BLaER1 treated with 17β-estradiol and CSF1 and Interleukin-3, amounts not matched to agents 10 nM and 100 nM (cell line): ENCODE measurements around the gene GTF2I.
"Not testable (repeated sequence)": the region's sequence is repeated elsewhere in the genome, so short reads cannot be mapped to it uniquely, and the experiment has no call there.

ENCODE experiments used
- H3K27ac ChIP-seq, 11 experiments: shearing (Covaris generic); formaldehyde crosslinking; 2 replicates each; pipeline ENCODE4 v1.8.1; 2022
- H3K27me3 ChIP-seq, 11 experiments: shearing (Covaris generic); formaldehyde crosslinking; 2 replicates each; pipeline ENCODE4 v1.8.1; 2022
- H3K36me3 ChIP-seq, 11 experiments: shearing (Covaris generic); formaldehyde crosslinking; 2 replicates each; pipeline ENCODE4 v1.8.1; 2022
- H3K4me1 ChIP-seq, 10 experiments: shearing (Covaris generic); formaldehyde crosslinking; 2 replicates each; pipeline ENCODE4 v1.8.1; 2022
- H3K4me2 ChIP-seq, 11 experiments: shearing (Covaris generic); formaldehyde crosslinking; 2 replicates each; pipeline ENCODE4 v1.8.1; 2022
- H3K4me3 ChIP-seq, 10 experiments: shearing (Covaris generic); formaldehyde crosslinking; 2 replicates each; pipeline ENCODE4 v1.8.1; 2022
- H3K9ac ChIP-seq, 11 experiments: shearing (Covaris generic); formaldehyde crosslinking; 2 replicates each; pipeline ENCODE4 v1.8.1; 2022
- H3K9me3 ChIP-seq, 11 experiments: shearing (Covaris generic); formaldehyde crosslinking; replicated peaks in 1 of 11; 2 replicates each; pipeline ENCODE4 v1.8.1; 2022
- H4K20me1 ChIP-seq, 11 experiments: shearing (Covaris generic); formaldehyde crosslinking; 2 replicates each; pipeline ENCODE4 v1.8.1; 2022
- Cebpa-rat ChIP-seq, 11 experiments: shearing (Covaris generic); IDR thresholded peaks; 2 replicates each; pipeline ENCODE4 v1.8.1; 2022

Gene GTF2I

DNA sequence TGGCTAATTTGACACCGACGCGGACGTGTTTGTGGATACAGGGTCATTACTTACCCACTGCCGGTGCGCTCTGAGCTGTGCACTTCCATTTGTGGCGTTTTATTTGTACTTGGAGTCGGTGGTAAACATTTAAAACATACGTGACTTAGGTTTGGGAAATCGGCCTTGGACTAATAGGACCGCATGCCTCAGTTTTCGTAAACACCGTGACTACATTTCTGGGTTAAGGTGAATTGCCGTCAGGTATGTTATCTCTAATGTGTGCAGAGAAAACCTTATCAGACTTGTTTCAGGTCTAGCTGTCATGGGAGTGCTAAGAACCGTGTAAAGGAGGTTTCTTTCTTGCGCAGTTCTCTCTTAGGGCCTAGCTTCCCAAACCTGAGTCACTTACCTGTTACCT is 64.6 kb downstream of the GTF2I start:
- Histone ChIP-seq H3K27ac (no peak overlapping the region), H3K9me3 (no peaks in the 10 kb centered on the region), H4K20me1 (peaks cover 0 to 23% (median 5%) of the 10 kb centered on the region in 11 experiments; a peak in 10 of 22 replicates), H3K4me1 (no peaks in the 10 kb centered on the region), H3K4me2 (no peak overlapping the region), H3K4me3 (no peak overlapping the region), H3K9ac (no peak overlapping the region), H3K27me3 (no peaks in the 10 kb centered on the region), H3K36me3 (peaks cover 67 to 100% (median 97%) of the 10 kb centered on the region in 11 experiments)
- TF ChIP-seq Cebpa-rat (IDR thresholded peaks at IDR 0.05): no peak

DNA sequence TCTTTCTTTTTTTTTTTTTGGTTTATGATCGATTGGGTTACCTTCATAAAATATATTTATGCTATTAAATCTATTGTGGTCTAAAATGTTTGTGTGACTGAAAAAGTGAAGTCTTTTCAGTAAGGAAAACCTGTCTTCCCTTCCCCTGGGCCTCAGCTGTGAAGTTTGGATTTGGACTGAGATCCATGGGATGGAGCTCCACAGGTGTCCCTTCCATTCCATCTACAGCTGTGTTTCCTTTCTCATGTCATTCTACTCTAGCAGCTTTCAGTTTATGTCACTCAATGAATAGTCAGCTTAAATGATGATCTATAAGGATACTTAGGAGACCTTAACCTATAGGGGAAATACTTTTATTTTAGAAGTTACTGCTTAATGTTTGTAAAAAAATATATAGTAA is 68.3 kb downstream of the GTF2I start:
- H3K9me3 ChIP-seq: no peaks in the 10 kb centered on the region
- TF ChIP-seq Cebpa-rat (IDR thresholded peaks at IDR 0.05): no peak
- no peak overlapping the region for H3K4me3 ChIP-seq
- peaks cover 39 to 73% (median 70%) of the 10 kb centered on the region in 11 experiments for H3K36me3 ChIP-seq
- H3K27ac ChIP-seq: no peak overlapping the region
- H3K9ac ChIP-seq: no peak overlapping the region
- H3K4me2 ChIP-seq: no peak overlapping the region
- no peaks in the 10 kb centered on the region for H3K4me1 ChIP-seq
- H3K27me3 ChIP-seq: no peaks in the 10 kb centered on the region
- peaks cover 0 to 14% (median 3%) of the 10 kb centered on the region in 11 experiments; a peak in 9 of 22 replicates for H4K20me1 ChIP-seq

DNA sequence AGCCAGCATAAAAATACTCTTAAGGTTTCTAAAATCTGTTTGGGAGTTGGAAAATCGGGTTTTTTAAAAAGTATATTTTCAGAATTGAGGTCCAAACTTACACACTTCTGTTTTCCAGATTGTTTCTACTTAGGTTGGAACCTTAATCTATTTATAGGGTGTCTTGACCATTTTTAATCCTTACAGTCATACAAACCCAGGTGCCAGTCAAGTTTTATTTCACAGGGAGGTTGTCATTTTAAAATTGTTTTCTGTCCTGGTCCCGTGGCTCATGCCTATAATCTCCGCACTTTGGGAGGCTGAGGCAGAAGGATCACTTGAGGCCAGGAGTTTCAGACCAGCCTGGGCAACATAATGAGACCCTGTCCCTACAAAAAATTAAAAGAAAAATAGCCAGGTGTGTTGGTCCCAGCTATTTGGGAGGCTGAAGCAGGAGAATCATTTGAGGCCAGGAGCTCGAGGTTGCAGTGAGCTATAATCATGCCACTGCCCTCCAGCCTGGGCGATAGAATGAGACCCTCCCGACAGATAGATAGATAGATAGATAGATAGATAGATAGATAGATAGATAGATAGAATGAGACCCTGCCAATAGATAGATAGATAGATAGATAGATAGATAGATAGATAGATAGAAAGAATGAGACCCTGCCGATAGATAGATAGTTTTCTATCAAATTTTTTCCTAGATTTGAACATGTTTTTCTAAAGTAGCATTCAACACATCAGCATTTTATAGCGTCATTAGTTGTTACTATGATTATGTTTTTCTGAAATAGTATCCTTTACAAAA is 69.0 kb downstream of the GTF2I start:
- Histone ChIP-seq H4K20me1 (peaks cover 0 to 14% (median 2%) of the 10 kb centered on the region in 11 experiments; a peak in 8 of 22 replicates), H3K27ac (no peak overlapping the region), H3K4me3 (no peak overlapping the region), H3K9me3 (no peaks in the 10 kb centered on the region), H3K4me1 (no peaks in the 10 kb centered on the region), H3K27me3 (no peaks in the 10 kb centered on the region), H3K4me2 (no peak overlapping the region), H3K9ac (no peak overlapping the region), H3K36me3 (peaks cover 33 to 66% (median 64%) of the 10 kb centered on the region in 11 experiments)
- TF ChIP-seq Cebpa-rat (IDR thresholded peaks at IDR 0.05): no peak

DNA sequence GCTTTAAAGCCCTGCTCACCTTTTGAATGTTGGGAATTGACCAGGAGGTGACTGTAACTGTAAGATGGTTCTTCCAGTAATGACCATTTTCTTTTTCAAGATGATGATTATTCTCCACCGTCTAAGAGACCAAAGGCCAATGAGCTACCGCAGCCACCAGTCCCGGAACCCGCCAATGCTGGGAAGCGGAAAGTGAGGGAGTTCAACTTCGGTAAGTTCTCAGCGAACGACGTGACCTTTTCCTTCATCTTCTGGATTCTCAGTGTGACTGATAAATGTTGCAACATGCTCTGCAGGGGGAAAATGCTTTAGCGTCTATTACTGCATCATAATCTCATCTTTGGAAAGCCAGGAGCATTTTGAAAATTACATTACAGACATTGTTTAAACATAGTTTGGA is 71.2 kb downstream of the GTF2I start:
- H3K27ac ChIP-seq, H3K27me3 ChIP-seq, H3K9ac ChIP-seq, H3K9me3 ChIP-seq, H3K4me2 ChIP-seq, H3K4me1 ChIP-seq, H3K4me3 ChIP-seq: not testable (repeated sequence)
- Histone ChIP-seq H3K36me3 (peaks cover 17 to 49% (median 43%) of the 10 kb centered on the region in 11 experiments), H4K20me1 (peaks cover 0 to 13% (median 0%) of the 10 kb centered on the region in 11 experiments; a peak in 6 of 22 replicates)

DNA sequence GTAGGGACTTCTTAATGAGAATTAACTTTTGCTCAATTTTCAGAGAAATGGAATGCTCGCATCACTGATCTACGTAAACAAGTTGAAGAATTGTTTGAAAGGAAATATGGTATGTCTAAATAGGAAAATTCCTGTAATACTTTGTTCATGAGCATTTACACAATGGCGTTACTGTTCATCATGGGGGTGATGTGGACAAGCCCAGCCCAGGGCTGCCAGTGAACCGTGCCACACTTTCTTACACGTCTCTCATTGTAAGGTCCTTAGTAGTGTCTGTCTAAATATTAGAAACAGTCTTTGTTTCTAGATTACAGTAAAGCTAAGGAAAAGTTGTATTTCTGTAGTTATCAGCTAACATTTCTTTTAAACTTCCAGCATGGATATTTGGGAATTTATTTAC is 72.7 kb downstream of the GTF2I start:
- H3K9ac ChIP-seq, H3K27ac ChIP-seq, H3K4me1 ChIP-seq, H3K27me3 ChIP-seq, H3K9me3 ChIP-seq, H3K4me2 ChIP-seq, H3K4me3 ChIP-seq: not testable (repeated sequence)
- H3K36me3 ChIP-seq: peaks cover 17 to 34% (median 29%) of the 10 kb centered on the region in 11 experiments
- H4K20me1 ChIP-seq: peaks cover 0 to 11% (median 0%) of the 10 kb centered on the region in 11 experiments; a peak in 5 of 22 replicates

DNA sequence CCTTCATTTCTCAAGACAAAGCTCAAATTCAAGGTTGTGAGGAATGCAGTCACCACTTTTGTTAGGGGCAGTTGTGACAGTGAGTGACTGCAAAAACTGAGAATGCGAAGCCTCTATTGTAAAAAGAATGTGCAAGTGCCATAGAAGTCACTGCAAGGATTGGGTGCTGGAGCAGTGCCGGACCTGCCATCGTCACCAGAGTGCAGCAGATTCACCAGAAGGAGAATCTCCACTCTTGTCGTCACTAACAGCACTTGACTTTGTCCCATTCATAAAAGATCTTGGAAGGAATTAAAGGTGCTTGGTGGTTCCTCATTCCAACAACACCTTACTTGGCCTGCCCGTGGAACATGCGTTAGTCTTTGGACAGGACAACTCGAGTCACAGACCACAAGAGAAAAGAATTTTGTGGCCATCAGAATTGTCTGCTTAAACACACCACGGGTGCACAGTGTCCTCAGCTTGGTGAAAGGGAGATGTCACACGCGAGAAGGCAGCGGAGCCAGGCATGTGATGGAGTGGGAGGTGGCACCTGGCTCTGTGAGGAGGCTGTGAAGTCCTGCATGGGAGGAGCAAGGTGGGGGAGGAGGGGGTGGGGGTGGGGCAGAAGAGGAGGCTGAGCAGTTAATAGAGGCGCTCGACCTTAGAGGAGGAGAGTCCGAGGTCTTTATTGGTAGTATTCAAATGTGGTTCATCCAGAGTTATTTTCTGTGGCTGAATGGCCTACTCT is 82.6 kb downstream of the GTF2I start:
- H3K4me1 ChIP-seq, H3K27ac ChIP-seq, H3K4me3 ChIP-seq, H3K9ac ChIP-seq, H3K4me2 ChIP-seq, H4K20me1 ChIP-seq, H3K36me3 ChIP-seq, H3K27me3 ChIP-seq, H3K9me3 ChIP-seq: not testable (repeated sequence)

DNA sequence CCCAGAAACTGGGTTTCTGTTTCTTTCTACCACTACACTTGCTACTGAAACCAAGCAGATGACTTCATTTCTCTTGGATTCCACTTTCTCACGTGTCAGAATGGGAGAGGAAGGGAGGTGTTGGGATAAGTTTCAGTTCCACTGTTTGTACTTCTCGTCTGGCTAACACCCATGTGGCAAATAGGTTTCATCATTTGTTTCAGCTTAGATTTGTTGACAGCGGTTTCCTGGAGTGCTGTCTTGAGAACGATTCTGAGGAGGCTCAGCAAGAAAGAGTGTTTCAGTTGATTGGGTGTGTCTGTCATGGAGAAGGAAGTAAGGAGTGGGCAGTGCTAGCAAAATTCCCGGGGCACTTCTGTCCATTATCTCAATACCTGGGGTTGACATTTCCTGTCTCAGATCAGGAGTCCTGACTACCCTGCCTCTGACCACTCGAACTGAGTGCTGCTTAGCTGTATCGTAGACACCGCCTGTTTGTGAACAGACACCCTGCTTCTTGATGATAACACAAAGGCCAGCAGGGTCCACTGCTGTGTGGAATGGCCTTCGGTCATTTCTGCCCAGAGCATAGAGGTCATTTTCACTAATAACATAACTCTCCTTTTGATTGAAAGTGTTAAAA is 86.5 kb downstream of the GTF2I start:
- H3K9ac ChIP-seq, H3K4me2 ChIP-seq, H3K27me3 ChIP-seq, H3K27ac ChIP-seq, H4K20me1 ChIP-seq, H3K9me3 ChIP-seq, H3K36me3 ChIP-seq, H3K4me1 ChIP-seq, H3K4me3 ChIP-seq: not testable (repeated sequence)

DNA sequence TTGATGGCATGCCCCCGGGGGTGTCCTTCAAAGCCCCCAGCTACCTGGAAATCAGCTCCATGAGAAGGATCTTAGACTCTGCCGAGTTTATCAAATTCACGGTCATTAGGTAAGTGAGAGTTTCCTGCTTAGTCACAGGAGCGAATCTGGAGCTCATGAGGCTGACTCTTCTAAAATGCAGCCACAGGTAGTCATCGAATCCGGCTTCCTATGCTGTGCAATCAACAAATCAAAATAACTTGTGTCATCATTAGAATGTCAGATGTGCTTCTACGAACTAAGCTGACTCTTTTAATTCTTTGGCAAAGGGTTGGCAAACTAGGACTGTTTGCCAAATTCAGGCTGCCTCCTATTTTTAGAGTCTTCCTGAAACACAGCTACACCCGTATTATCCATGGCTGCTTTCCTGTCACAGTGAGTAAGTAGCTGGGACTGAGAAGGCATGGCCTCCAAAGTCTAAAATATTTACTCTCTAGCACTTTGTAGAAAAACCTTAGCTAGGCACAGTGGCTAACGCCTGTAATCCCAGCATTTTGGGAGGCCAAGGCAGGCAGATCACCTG is 96.5 kb downstream of the GTF2I start:
- not testable (repeated sequence) for H3K36me3 ChIP-seq, H3K4me2 ChIP-seq, H3K27me3 ChIP-seq, H3K4me3 ChIP-seq, H3K9ac ChIP-seq, H3K9me3 ChIP-seq, H3K4me1 ChIP-seq, H4K20me1 ChIP-seq, H3K27ac ChIP-seq

DNA sequence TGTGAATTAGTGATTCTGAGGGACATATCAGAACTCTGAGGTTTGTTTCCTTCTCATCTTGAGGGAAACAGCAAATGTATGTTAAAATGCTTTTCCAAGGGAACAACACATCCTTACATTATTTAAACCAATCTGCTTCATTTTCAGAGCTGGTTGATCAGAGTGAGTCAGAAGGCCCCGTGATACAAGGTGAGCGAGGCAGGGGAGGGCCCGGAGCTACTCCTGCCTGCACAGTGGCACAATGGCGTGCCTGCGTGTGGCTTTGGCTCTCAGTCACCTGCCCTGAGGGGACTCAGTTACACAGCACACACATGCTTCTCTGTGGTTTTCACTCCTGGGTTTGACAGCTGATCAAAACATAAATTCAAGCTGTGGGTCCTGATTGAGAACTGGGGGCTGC is 99.2 kb downstream of the GTF2I start:
- not testable (repeated sequence) for H3K4me2 ChIP-seq, H3K27me3 ChIP-seq, H3K4me3 ChIP-seq, H3K9ac ChIP-seq, H3K4me1 ChIP-seq, H3K9me3 ChIP-seq, H3K36me3 ChIP-seq, H3K27ac ChIP-seq, H4K20me1 ChIP-seq

DNA sequence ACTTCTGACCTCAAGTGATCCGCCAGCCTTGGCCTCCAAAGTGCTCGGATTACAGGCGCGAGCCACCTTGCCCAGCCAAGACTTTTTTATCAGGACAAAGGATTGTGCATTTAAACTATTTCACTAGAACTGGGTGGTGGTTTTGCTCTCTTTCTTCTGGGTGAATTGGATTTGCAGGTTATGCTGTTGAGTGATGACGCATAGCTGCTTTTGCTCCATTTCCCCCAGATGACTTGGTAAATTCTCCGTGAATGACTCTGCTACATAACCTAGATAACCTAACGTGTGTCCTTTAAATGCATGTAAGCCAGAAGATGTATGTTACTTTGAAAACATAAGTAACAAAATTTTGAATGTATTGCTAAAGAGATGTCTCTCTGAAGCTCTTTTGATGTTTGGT is 100.8 kb downstream of the GTF2I start:
- not testable (repeated sequence) for H3K4me3 ChIP-seq, H3K27ac ChIP-seq

DNA sequence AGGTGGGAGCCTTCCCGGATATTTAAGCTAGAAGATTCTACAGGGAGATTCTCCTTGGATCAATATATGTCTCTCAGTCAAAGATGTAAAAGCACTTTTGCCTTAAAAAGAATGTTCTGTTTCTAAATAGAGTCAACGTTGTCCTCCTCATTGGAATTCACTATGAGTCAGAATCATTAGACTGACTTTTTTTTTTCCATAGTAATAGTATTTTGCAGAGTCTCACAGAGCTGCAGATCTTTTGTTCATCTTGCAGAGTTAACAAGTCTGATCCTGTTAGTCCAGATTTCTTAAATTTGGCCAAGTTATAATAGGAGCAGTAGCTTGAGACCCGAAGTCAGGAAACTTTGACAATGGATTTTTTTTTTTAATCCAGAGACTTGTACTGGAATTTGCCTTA is 101.5 kb downstream of the GTF2I start:
- not testable (repeated sequence) for H3K27ac ChIP-seq, H3K4me1 ChIP-seq, H3K27me3 ChIP-seq, H3K4me2 ChIP-seq, H3K36me3 ChIP-seq, H3K9ac ChIP-seq, H4K20me1 ChIP-seq, H3K4me3 ChIP-seq, H3K9me3 ChIP-seq

More for the DNA sequence above, 100.8 kb downstream of the GTF2I start:
- not testable (repeated sequence) for H3K9me3 ChIP-seq, H4K20me1 ChIP-seq, H3K4me1 ChIP-seq, H3K9ac ChIP-seq, H3K27me3 ChIP-seq, H3K4me2 ChIP-seq, H3K36me3 ChIP-seq

DNA sequence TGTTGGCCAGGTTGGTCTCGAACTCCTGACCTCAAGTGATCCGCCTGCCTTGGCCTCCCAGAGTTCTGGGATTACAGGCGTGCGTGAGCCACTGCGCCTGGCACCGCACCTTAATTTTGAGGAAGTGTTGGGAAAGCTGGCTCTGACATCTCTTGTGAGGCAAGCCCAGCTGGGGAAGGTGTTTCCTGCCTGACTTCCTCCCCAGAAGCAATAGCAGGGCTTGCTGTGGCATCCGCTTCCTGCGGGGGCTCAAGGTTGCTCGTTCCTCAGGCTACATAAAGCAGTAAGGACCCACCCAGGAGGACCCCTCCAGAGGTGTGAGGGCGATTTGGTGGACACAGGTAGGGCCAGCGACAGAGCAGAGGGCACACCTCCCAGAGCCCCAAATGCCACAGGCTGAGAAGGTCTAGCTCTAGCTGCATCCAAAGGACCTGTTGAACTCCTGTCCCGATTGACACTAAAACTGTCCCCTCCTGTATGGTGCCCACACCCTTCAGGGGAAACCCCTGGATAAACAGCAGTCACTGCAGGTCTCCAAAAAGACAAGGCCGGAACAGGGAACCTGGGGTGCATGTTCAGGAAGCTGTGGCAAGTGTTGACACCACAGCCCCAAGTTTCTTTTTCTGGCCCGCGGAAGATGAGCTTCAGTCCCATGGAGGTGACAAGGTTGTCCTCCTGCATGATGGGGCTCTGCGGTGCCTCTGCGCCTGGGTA is 107.8 kb downstream of the GTF2I start:
- peaks cover 6 to 26% (median 16%) of the 10 kb centered on the region in 10 experiments; a peak in 18 of 20 replicates for H3K4me1 ChIP-seq
- H3K36me3 ChIP-seq, H3K9ac ChIP-seq, H3K27ac ChIP-seq, H4K20me1 ChIP-seq, H3K4me2 ChIP-seq, H3K9me3 ChIP-seq, H3K4me3 ChIP-seq, H3K27me3 ChIP-seq: not testable (repeated sequence)
